T47D (cell line): ENCODE measurements around the gene SHC1.

Source experiments
- DNase-seq, 2 experiments: peaks; one replicate each; pipeline versions ENCODE4 v3.0.0 to v3.0.0-alpha.2; 2011 to 2012; ENCODE audit warnings: low read depth in 1 of 2, low spot score in 1 of 2
- JUND ChIP-seq: IDR thresholded peaks from 2 replicates; pipeline ENCODE4 v1.6.1; 2012; ENCODE audit warnings: low read depth
- in situ Hi-C: cut with HindIII; loops from 2 replicates; pipeline ENCODE4 v1.10.0; 2016; ENCODE audit warnings: low sequenced_read_pairs, low pct_unique_long_range_greater_than_20kb

The SHC1 gene

GRCh38 chr1:154961207-154962155, 9.1 kb downstream of the SHC1 start, which contains the start of gene PYGO2:
TSS of gene PYGO2 (minus strand) at chr1:154961782. CDS start at chr1:154961576, 206 bp downstream.
- DNase-seq = peak; percentile 84 to 87
- 0 out of 2 replicates have a peak, but pooled peaks have one; percentile 29 for TF ChIP-seq JUND
- in situ Hi-C loops = no loop called here

GRCh38 chr1:154960446-154961136, 10.0 kb downstream of the SHC1 start:
- no peak for TF ChIP-seq JUND
- in situ Hi-C loops = no loop called here
- DNase-seq = no peak

- no peak for DNase-seq
- TF ChIP-seq JUND = no peak
- in situ Hi-C loops = no loop called here
Observed at GRCh38 chr1:154959426-154959780, 11.1 kb downstream of the SHC1 start.

DNA sequence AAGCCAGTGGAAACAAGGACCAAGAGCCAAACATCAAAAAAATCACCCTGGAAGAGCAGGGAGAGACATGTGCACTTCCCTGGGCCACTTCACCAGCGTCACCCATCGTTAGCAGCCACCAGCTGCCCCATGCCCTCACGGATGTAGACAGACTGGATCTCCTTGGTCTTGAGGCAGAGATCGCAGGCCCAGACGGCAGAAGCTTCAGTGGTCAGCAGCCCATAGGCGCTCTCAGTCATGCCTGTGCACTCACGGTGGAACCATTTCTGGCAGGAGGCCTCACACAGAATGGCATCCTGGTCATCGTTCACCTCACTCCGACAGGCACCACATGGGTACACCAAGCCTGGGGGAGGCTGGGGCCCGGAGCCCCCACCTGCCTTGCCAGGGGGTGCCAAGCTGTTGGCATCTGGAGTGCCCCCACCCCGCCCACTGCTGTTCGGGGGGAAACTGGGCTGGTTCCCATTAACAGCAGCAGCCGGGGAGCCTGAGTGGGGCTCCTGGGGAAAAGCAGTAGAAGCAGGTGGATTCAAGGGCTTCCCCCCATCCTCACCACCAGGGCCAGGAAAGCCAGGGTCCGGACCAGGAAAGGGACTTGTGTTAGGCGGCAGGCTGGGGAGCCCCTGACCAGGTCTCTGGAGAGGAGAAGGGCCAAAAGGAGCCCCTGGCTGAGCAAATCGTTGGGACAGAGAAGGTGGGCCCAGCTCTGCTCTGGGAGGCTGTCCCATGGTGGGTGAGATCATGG, 11.7 kb downstream of the SHC1 start:
- DNase-seq = no peak
- in situ Hi-C loops = no loop called here
- TF ChIP-seq JUND = no peak

DNA sequence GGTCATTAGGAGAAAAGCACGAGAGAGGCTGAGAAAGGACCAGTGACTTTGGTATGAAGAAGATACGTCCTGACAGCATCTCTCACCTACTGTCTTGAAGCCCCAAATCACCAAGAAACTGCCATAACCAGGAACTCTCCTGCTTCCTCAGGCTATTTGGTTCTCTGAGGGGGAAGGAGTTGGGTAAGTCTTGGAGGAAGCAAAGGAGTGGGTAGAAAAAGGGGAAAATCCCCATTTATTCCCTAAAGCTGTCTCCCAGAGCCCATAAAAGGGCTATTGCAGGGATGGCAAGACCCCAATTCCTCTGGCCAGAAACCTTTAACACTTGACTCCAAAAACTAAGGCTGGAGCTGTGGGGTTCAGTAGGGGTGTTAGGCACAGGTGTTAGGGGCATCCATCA, 12.5 kb downstream of the SHC1 start:
- in situ Hi-C loops = no loop called here
- DNase-seq = no peak
- no peak for TF ChIP-seq JUND

GRCh38 chr1:154957091-154957657, 13.4 kb downstream of the SHC1 start:
- no peak for TF ChIP-seq JUND
- DNase-seq = no peak
- in situ Hi-C loops = no loop called here

DNA sequence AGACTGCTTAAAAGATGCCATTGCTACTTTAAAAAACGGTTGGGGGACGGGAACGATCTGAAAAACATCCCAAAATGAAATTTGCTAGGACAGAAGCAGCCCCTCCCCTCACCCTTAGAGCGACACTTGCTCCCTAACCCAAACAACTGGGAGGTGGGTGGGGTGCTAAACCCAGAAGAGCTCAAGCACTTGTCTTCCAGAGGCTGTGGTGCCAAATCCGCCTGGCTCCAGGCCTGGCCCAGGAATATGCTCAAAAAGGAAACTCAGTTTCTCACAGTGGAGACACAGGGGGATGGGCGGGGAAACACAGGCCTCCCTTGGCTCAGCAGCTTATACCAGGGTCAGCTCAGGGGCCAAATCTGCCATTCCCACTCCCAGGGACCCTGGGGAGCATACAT, 14.0 kb downstream of the SHC1 start:
- no peak for TF ChIP-seq JUND
- in situ Hi-C loops = no loop called here
- no peak for DNase-seq

DNA sequence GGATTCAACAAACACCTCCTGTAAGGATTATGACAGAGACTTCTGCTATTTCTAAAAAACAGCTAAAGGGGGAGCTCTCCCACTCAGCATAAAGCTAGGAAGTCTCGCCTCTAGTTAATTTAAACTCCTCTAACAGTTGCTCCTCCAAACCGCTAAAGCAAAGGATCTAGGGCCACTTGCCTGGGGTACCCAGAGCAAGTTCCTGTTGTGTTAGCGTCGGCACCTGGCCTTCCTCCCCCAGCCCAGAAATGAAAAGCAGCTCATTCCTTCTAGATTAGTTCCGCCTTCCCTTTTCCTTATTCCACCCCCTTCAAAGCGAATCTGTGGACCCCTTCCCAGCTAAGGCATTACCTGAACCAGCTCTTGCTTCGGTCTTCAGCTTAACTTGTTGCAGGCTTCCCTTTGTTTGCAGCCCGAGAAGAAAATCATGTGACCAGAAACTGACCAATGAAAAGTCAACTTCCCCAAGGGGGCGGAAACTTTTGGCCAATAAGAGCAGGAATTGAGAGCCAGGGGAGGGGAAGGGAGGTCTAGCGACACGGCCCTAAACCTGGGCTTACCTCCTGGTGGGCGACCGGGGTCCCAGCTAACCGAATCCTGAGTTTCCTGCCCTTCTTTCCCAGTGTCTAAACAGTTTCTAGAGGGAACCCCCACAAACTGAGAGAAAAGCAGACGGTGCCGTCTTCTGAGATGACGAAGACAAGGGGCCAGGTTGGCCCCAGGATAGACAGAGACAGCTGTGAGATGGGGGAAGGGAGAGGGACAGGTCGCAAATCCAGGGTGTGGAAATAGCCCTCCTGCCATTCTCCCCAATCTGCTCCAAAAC, 14.6 kb downstream of the SHC1 start, which contains the start of gene PBXIP1:
Gene PBXIP1 (minus strand): TSS at position 382 of the 826 bp plus-strand sequence. CDS start 2,378 bp downstream, outside the sequence.
- no peak for TF ChIP-seq JUND
- in situ Hi-C loops = no loop called here
- DNase-seq = peak; percentile 96 to 98

DNA sequence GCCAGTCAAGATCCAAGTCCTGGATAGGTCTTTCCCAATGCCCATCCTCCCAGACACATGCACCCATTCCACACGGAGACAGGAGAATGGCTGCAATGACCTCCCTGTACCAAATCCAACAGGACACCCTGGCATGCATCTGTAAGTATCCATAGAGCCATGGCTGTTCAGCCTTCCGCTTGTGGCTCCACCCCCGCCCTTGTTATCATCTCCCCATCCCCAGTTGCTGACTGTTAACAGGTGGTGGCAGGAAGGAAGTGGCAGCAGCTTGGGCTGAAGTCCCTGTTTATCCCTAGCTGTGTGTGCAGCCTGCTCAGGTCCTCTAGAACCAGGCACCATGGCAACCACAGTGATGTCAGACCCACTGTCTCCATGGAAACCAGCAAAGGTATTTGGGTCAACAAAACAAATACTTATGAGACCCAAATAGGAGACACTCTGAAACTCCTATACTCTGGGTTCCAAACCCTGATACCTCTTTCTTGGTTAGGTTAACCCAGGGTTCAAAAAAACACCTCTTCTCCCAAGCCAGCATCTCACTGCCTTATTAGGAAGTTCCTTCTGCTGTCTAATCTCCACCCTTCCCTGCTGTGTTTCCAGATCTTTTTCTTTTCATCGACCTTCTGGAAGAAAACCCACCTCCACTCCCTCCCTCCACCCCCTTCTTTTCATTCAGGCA, 15.4 kb downstream of the SHC1 start:
- no peak for DNase-seq
- in situ Hi-C loops = no loop called here
- no peak for TF ChIP-seq JUND

- no peak for TF ChIP-seq JUND
- in situ Hi-C loops = no loop called here
- no peak for DNase-seq
Observed at GRCh38 chr1:154954541-154954940, 16.0 kb downstream of the SHC1 start.

DNA sequence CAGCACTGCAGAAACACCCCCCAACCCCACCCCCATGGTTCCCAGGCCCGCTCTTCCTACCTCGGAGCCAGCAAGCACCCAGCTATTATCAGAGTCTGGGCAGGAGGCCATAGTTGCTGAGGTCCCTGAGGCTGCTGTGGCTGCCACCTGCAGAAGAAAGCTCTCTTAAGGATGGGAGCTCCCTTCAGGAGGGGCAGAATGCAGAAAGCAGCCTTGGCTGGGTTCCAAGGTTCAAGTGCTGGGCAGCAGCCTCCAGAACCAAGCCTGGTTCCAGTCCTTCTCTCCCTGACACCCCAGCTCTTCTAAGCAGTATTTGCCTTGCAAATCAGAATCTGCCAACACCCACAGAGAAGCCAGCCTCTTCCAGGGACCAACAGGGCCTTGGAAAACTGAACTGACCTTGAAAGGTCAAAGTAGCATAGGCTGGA, 16.9 kb downstream of the SHC1 start:
- no peak for TF ChIP-seq JUND
- in situ Hi-C loops = no loop called here
- DNase-seq = no peak
